HepG2 (cell line): ENCODE data around the gene LTA4H. TPM values are rescaled to one million over a fixed set of nuclear protein-coding genes. Genes with fewer than 3 reads are reported as not detected.

ENCODE experiments used
- CREM ChIP-seq, 2 experiments: sonication (generic) in 1 of 2; formaldehyde crosslinking in 1 of 2; IDR thresholded peaks; 2 replicates each; pipeline versions ENCODE4 v1.4.0 to v1.6.1; 2016 to 2020; ENCODE audit warnings: antibody characterized with exemption in 1 of 2, mild to moderate bottlenecking in 1 of 2, missing genetic modification reagents in 1 of 2
- DPF2 ChIP-seq: sonication (generic); formaldehyde crosslinking; IDR thresholded peaks from 2 replicates; pipeline ENCODE4 v1.4.0; 2020; ENCODE audit warnings: mild to moderate bottlenecking, low read depth, missing genetic modification reagents, borderline replicate concordance
- JUND ChIP-seq: sonication (generic); formaldehyde crosslinking; IDR thresholded peaks from 2 replicates; pipeline ENCODE4 v1.8.0; 2022; ENCODE audit warnings: mild to moderate bottlenecking, missing genetic modification reagents
- NCOR1 ChIP-seq: fragments of 200-600 bp; sonication (generic); IDR thresholded peaks from 2 replicates; pipeline ENCODE4 v1.7.0; 2017; ENCODE audit warnings: antibody characterized with exemption, low read length, borderline replicate concordance
- NFIC ChIP-seq: IDR thresholded peaks from 2 replicates; pipeline ENCODE4 v1.6.1; 2012; ENCODE audit warnings: mild to moderate bottlenecking, low read length, inconsistent platforms
- RCOR2 ChIP-seq: IDR thresholded peaks from 2 replicates; pipeline ENCODE4 v1.6.1; 2016; ENCODE audit warnings: missing biosample characterization, missing genetic modification reagents
- RNF2 ChIP-seq: fragments of 450-650 bp; conservative IDR thresholded peaks from 2 replicates; pipeline ENCODE4 v1.6.1; 2016; ENCODE audit warnings: low read depth
- SRY ChIP-seq: sonication (generic); formaldehyde crosslinking; IDR thresholded peaks from 2 replicates; pipeline ENCODE4 v1.8.0; 2022; ENCODE audit warnings: mild to moderate bottlenecking, missing genetic modification reagents
- ZKSCAN8 ChIP-seq: IDR thresholded peaks from 2 replicates; pipeline ENCODE4 v1.6.1; 2016; ENCODE audit warnings: borderline replicate concordance, missing genetic modification reagents, missing compliant biosample characterization
- ZNF124 ChIP-seq: sonication (generic); formaldehyde crosslinking; IDR thresholded peaks from 2 replicates; pipeline ENCODE4 v1.4.0; 2020; ENCODE audit warnings: missing genetic modification reagents
- ZNF292 ChIP-seq: sonication (generic); formaldehyde crosslinking; IDR thresholded peaks from 2 replicates; pipeline ENCODE4 v1.8.1; 2022; ENCODE audit warnings: mild to moderate bottlenecking, low read depth, missing genetic modification reagents, borderline replicate concordance
- ZNF724P ChIP-seq: sonication (generic); formaldehyde crosslinking; IDR thresholded peaks from 2 replicates; pipeline ENCODE4 v1.8.0; 2022; ENCODE audit warnings: missing genetic modification reagents, borderline replicate concordance
- polyA plus RNA-seq, 8 experiments: library from polyadenylated mRNA; depleted of rRNA in 3 of 8; stranded (reverse) in 7 of 8; unstranded in 1 of 8; fragments of >200 nt; fragmentation: Illumina TruSeq in 4 of 8; extraction: Trizol in 4 of 8; gene quantifications; 2 replicates each; pipeline versions ENCODE4 v1.2.1 to v1.2.3, GENCODE V29; 2011 to 2016; ENCODE audit warnings: low read depth in 4 of 8, missing spikeins in 1 of 8, mixed read lengths in 1 of 8; ENCODE audit not compliant: insufficient read depth in 1 of 8
- total RNA-seq, 5 experiments: library from RNA; depleted of rRNA; stranded (reverse); fragments of >200 nt; fragmentation: Illumina TruSeq; extraction: Trizol; gene quantifications; 2 replicates each; pipeline ENCODE4 v1.2.3, GENCODE V29; 2016; ENCODE audit warnings: low read depth in 1 of 5
- TF ChIP-seq, protein P1 (sequence below): sonication (generic); formaldehyde crosslinking; IDR thresholded peaks from 2 replicates; pipeline ENCODE4 v1.4.0; 2020; ENCODE audit warnings: missing genetic modification reagents
- TF ChIP-seq, protein P2 (sequence below): sonication (generic); formaldehyde crosslinking; IDR thresholded peaks from 2 replicates; pipeline ENCODE4 v1.8.0; 2022; ENCODE audit warnings: mild to moderate bottlenecking, missing genetic modification reagents, borderline replicate concordance
- TF ChIP-seq, protein P3 (sequence below): IDR thresholded peaks from 2 replicates; pipeline ENCODE4 v1.6.1; 2012; ENCODE audit warnings: inconsistent platforms
- TF ChIP-seq, protein P4 (sequence below): IDR thresholded peaks from 2 replicates; pipeline ENCODE4 v1.6.1; 2016; ENCODE audit warnings: missing genetic modification reagents, missing compliant biosample characterization
- TF ChIP-seq, protein P5 (sequence below), 2 experiments: sonication (generic) in 1 of 2; formaldehyde crosslinking in 1 of 2; IDR thresholded peaks; 2 replicates each; pipeline versions ENCODE4 v1.4.0 to v1.6.1; 2016 to 2020; ENCODE audit warnings: borderline replicate concordance in 1 of 2, low read depth in 1 of 2, mild to moderate bottlenecking in 1 of 2, missing genetic modification reagents in 1 of 2
- TF ChIP-seq, protein P6 (sequence below): sonication (generic); formaldehyde crosslinking; IDR thresholded peaks from 2 replicates; pipeline ENCODE4 v1.5.1; 2020; ENCODE audit warnings: missing genetic modification reagents, mild to moderate bottlenecking, borderline replicate concordance

Gene LTA4H
- total and polyA plus RNA-seq, 2 of the 13 experiments (the other 11 are each of a cell fraction or from before 2014, with no cell fraction given) = 87.5 to 90.4 TPM

DNA sequence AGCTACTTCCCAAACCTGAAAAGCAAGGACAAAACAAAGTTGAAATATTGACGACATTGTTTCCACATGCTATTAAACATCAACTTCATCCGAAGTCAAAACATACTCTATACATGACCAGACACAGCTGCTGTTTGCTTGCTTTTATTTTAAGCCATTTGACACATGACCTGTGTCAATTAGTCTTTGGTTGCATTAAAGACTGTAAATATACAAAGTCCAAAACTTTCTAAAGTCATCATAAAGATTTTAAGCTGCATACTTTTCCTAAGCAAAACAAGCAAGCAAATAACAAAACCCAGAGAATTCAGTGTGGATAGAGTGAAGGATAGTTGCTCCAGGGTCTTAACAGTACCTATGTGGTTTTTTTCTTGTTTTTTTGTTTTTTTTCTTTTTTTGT, 61.0 kb downstream of the LTA4H start (continued):
- TF ChIP-seq, protein P1, sequence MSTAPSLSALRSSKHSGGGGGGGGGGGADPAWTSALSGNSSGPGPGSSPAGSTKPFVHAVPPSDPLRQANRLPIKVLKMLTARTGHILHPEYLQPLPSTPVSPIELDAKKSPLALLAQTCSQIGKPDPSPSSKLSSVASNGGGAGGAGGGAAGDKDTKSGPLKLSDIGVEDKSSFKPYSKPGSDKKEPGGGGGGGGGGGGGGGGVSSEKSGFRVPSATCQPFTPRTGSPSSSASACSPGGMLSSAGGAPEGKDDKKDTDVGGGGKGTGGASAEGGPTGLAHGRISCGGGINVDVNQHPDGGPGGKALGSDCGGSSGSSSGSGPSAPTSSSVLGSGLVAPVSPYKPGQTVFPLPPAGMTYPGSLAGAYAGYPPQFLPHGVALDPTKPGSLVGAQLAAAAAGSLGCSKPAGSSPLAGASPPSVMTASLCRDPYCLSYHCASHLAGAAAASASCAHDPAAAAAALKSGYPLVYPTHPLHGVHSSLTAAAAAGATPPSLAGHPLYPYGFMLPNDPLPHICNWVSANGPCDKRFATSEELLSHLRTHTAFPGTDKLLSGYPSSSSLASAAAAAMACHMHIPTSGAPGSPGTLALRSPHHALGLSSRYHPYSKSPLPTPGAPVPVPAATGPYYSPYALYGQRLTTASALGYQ (CRISPR knock-in tag) = peak; percentile 91
- TF ChIP-seq ZNF292 (CRISPR knock-in tag) (0 out of 2 replicates have a peak, but pooled peaks have one; percentile 20), ZKSCAN8 (peak; percentile 57; the same call in 1 of the 2 replicates), CREM (IDR thresholded peaks at IDR 0.05) (peak; percentile 94), CREM (CRISPR knock-in tag; IDR thresholded peaks at IDR 0.05) (no peak), NFIC (peak; percentile 96), RNF2 (no peak), JUND (peak; percentile 58; the same call in 1 of the 2 replicates), DPF2 (CRISPR knock-in tag) (peak; percentile 83; the same call in 1 of the 2 replicates), SRY (CRISPR knock-in tag) (no peak; the same call in 1 of the 2 replicates), NCOR1 (peak; percentile 94), ZNF124 (CRISPR knock-in tag) (no peak), ZNF724P (CRISPR knock-in tag) (no peak), RCOR2 (CRISPR knock-in tag) (peak; percentile 88)
- TF ChIP-seq, protein P2, sequence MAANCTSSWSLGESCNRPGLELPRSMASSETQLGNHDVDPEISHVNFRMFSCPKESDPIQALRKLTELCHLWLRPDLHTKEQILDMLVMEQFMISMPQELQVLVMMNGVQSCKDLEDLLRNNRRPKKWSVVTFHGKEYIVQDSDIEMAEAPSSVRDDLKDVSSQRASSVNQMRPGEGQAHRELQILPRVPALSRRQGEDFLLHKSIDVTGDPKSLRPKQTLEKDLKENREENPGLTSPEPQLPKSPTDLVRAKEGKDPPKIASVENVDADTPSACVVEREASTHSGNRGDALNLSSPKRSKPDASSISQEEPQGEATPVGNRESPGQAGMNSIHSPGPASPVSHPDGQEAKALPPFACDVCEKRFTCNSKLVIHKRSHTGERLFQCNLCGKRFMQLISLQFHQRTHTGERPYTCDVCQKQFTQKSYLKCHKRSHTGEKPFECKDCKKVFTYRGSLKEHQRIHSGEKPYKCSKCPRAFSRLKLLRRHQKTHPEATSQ (CRISPR knock-in tag) = no peak
- TF ChIP-seq, protein P3, sequence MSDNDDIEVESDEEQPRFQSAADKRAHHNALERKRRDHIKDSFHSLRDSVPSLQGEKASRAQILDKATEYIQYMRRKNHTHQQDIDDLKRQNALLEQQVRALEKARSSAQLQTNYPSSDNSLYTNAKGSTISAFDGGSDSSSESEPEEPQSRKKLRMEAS = peak; percentile 24; the same call in 1 of the 2 replicates
- TF ChIP-seq, protein P4, sequence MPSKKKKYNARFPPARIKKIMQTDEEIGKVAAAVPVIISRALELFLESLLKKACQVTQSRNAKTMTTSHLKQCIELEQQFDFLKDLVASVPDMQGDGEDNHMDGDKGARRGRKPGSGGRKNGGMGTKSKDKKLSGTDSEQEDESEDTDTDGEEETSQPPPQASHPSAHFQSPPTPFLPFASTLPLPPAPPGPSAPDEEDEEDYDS (CRISPR knock-in tag) = 0 out of 2 replicates have a peak, but pooled peaks have one; percentile 18
- TF ChIP-seq, protein P5, sequence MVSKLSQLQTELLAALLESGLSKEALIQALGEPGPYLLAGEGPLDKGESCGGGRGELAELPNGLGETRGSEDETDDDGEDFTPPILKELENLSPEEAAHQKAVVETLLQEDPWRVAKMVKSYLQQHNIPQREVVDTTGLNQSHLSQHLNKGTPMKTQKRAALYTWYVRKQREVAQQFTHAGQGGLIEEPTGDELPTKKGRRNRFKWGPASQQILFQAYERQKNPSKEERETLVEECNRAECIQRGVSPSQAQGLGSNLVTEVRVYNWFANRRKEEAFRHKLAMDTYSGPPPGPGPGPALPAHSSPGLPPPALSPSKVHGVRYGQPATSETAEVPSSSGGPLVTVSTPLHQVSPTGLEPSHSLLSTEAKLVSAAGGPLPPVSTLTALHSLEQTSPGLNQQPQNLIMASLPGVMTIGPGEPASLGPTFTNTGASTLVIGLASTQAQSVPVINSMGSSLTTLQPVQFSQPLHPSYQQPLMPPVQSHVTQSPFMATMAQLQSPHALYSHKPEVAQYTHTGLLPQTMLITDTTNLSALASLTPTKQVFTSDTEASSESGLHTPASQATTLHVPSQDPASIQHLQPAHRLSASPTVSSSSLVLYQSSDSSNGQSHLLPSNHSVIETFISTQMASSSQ (IDR thresholded peaks at IDR 0.05; ENCODE audit: low read depth) = peak; percentile 81
- TF ChIP-seq, protein P5 (CRISPR knock-in tag; IDR thresholded peaks at IDR 0.05; ENCODE audit: borderline replicate concordance) = peak; percentile 56; the same call in 1 of the 2 replicates
- TF ChIP-seq, protein P6, sequence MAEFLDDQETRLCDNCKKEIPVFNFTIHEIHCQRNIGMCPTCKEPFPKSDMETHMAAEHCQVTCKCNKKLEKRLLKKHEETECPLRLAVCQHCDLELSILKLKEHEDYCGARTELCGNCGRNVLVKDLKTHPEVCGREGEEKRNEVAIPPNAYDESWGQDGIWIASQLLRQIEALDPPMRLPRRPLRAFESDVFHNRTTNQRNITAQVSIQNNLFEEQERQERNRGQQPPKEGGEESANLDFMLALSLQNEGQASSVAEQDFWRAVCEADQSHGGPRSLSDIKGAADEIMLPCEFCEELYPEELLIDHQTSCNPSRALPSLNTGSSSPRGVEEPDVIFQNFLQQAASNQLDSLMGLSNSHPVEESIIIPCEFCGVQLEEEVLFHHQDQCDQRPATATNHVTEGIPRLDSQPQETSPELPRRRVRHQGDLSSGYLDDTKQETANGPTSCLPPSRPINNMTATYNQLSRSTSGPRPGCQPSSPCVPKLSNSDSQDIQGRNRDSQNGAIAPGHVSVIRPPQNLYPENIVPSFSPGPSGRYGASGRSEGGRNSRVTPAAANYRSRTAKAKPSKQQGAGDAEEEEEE (CRISPR knock-in tag) = no peak
